ENCODE data around the gene TMOD1.
"Not testable (repeated sequence)": the region's sequence is repeated elsewhere in the genome, so short reads cannot be mapped to it uniquely, and the experiment has no call there.

TMOD1 gene

GRCh38 chr9:97600531-97601227 lies 99.2 kb downstream of the TMOD1 start:
- Mint-ChIP-seq H3K36me3 (peaks cover 8% of the 10 kb centered on the region), H3K4me3 (no peak overlapping the region), H3K27ac (peak overlapping the region; percentile 18), H3K9me3 (no peaks in the 10 kb centered on the region), H3K27me3 (no peaks in the 10 kb centered on the region), H3K4me1 (peaks cover 5% of the 10 kb centered on the region)

- Mint-ChIP-seq H3K27ac (no peak overlapping the region), H3K27me3 (no peaks in the 10 kb centered on the region), H3K36me3 (peaks cover 9% of the 10 kb centered on the region), H3K4me3 (no peak overlapping the region), H3K4me1 (peaks cover 5% of the 10 kb centered on the region), H3K9me3 (no peaks in the 10 kb centered on the region)
These were observed 99.9 kb downstream of the TMOD1 start for GRCh38 chr9:97601228-97601898.

- H3K9me3 Mint-ChIP-seq = no peaks in the 10 kb centered on the region
- peaks cover 9% of the 10 kb centered on the region for H3K36me3 Mint-ChIP-seq
- no peaks in the 10 kb centered on the region for H3K27me3 Mint-ChIP-seq
- peak overlapping the region; percentile 35 for H3K27ac Mint-ChIP-seq
- H3K4me1 Mint-ChIP-seq = peaks cover 5% of the 10 kb centered on the region
- H3K4me3 Mint-ChIP-seq = no peak overlapping the region
These were observed 101.0 kb downstream of the TMOD1 start for GRCh38 chr9:97602430-97602829.

- H3K4me1 Mint-ChIP-seq = no peaks in the 10 kb centered on the region
- H3K4me3 Mint-ChIP-seq = no peak overlapping the region
- H3K27me3 Mint-ChIP-seq = no peaks in the 10 kb centered on the region
- peaks cover 9% of the 10 kb centered on the region for H3K36me3 Mint-ChIP-seq
- H3K27ac Mint-ChIP-seq = no peak overlapping the region
- H3K9me3 Mint-ChIP-seq = no peaks in the 10 kb centered on the region
These were observed 103.6 kb downstream of the TMOD1 start for GRCh38 chr9:97604901-97605645.

GRCh38 chr9:97615439-97616072 lies 114.1 kb downstream of the TMOD1 start:
- Mint-ChIP-seq H3K9me3 (no peaks in the 10 kb centered on the region), H3K4me3 (no peak overlapping the region), H3K27ac (no peak overlapping the region), H3K36me3 (peaks cover 5% of the 10 kb centered on the region), H3K4me1 (peaks cover 12% of the 10 kb centered on the region), H3K27me3 (no peaks in the 10 kb centered on the region)

- H3K9me3 Mint-ChIP-seq = no peaks in the 10 kb centered on the region
- no peak overlapping the region for H3K4me3 Mint-ChIP-seq
- peak overlapping the region; percentile 47 for H3K27ac Mint-ChIP-seq
- H3K27me3 Mint-ChIP-seq = no peaks in the 10 kb centered on the region
- H3K36me3 Mint-ChIP-seq = peaks cover 8% of the 10 kb centered on the region
- peaks cover 12% of the 10 kb centered on the region for H3K4me1 Mint-ChIP-seq
These were observed 116.5 kb downstream of the TMOD1 start for GRCh38 chr9:97617939-97618416.

DNA sequence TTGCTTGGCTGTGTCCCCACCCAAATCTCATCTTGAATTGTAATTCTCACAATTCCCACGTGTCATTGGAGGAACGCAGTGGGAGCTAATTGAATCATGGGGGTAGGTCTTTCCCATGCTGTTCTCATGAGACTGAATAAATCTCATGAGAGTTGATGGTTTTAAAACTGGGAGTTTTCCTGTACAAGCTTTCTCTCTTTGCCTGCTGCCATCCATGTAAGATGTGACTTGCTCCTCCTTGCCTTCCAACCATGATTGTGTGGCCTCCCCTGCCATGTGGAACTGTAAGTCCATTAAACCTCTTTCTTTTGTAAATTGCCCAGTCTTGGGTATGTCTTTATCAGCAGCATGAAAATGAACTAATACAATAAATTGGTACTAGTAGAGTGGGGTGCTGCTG lies 118.6 kb downstream of the TMOD1 start:
- H3K9me3 Mint-ChIP-seq, H3K4me3 Mint-ChIP-seq, H3K27ac Mint-ChIP-seq, H3K27me3 Mint-ChIP-seq: not testable (repeated sequence)
- peaks cover 12% of the 10 kb centered on the region for H3K4me1 Mint-ChIP-seq
- H3K36me3 Mint-ChIP-seq = peaks cover 11% of the 10 kb centered on the region

DNA sequence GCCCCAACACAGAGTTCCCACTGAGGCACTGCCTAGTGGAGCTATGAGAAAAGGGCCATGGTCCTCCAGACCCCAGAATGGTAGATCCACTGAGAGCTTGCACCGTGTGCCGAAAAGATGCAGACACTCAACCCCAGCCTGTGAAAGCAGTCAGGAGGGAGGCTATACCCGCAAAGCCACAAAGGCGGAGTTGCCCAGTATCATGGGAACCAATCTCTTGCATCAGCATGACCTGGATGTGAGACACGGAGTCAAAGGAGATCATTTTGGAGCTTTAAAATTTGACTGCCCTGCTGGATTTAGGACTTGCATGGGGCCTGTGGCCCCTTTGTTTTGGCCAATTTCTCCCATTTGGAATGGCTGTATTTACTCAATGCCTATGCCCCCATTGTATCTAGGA lies 121.0 kb downstream of the TMOD1 start:
- not testable (repeated sequence) for H3K9me3 Mint-ChIP-seq, H3K4me3 Mint-ChIP-seq, H3K27me3 Mint-ChIP-seq, H3K27ac Mint-ChIP-seq
- Mint-ChIP-seq H3K4me1 (peaks cover 15% of the 10 kb centered on the region), H3K36me3 (peaks cover 15% of the 10 kb centered on the region)

DNA sequence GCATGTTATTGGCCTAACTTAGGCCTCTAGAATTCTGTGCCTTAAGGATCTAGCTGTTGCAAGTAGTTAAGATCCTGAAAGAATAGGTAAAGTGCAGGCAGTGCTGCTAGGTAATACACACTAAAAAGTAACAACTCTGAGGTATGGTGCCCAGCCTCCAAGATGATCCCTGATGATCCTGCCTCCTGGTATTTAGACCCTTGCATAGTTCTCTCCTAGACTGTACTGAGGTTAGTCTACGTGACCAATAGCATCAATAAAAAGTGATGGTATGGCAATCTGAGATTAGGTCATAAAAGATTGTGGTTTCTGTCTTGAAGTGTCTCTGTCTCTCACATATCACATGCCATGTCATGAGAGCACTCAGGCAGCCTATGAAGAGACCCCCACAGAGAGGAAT lies 122.5 kb downstream of the TMOD1 start:
- Mint-ChIP-seq H3K4me1 (peaks cover 14% of the 10 kb centered on the region), H3K36me3 (peaks cover 15% of the 10 kb centered on the region), H3K27ac (no peak overlapping the region), H3K4me3 (no peak overlapping the region), H3K9me3 (no peaks in the 10 kb centered on the region), H3K27me3 (no peaks in the 10 kb centered on the region)

DNA sequence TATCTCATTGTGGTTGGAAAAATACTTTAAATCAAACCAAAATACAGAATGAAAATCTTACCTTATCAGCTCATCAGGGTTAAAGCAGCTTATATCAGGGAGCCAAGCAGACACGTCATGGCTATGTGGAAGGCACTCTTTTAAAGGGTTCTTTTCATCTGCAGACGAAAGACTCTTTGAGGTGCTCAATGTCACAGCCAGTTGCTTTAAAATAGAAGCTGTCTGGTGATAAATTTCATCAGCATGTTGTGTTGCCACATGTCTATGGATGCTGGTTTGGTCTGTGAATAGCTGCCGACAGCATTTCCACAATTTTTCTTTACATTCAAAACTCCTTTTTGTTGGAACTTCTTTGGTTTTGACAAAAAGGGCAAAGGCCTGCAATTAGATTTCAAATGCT lies 124.2 kb downstream of the TMOD1 start:
- no peaks in the 10 kb centered on the region for H3K9me3 Mint-ChIP-seq
- no peak overlapping the region for H3K27ac Mint-ChIP-seq
- H3K27me3 Mint-ChIP-seq = no peaks in the 10 kb centered on the region
- H3K4me1 Mint-ChIP-seq = peaks cover 26% of the 10 kb centered on the region
- H3K4me3 Mint-ChIP-seq = no peak overlapping the region
- peaks cover 15% of the 10 kb centered on the region for H3K36me3 Mint-ChIP-seq

DNA sequence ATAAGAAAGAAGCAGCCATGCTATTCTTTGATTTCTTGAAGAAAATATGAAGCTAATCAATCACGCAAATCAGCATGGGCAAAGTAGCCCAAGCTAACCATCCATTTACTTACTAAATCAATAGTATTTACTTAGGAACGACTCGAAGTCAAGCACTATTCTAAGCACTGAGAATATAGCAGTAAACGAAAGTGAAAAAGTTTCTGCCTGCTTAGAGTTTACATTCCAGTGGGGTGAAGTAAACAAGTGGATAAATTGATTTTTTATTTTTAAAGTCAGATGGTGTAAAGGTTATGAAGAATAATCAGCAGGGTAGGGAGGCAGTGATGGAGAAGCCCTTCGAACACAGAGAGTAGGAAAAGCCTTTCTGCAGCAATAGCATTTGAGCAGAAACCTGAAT lies 126.2 kb downstream of the TMOD1 start:
- peaks cover 31% of the 10 kb centered on the region for H3K4me1 Mint-ChIP-seq
- no peak overlapping the region for H3K27ac Mint-ChIP-seq
- no peak overlapping the region for H3K4me3 Mint-ChIP-seq
- H3K27me3 Mint-ChIP-seq = no peaks in the 10 kb centered on the region
- peaks cover 9% of the 10 kb centered on the region for H3K36me3 Mint-ChIP-seq
- H3K9me3 Mint-ChIP-seq = no peaks in the 10 kb centered on the region

DNA sequence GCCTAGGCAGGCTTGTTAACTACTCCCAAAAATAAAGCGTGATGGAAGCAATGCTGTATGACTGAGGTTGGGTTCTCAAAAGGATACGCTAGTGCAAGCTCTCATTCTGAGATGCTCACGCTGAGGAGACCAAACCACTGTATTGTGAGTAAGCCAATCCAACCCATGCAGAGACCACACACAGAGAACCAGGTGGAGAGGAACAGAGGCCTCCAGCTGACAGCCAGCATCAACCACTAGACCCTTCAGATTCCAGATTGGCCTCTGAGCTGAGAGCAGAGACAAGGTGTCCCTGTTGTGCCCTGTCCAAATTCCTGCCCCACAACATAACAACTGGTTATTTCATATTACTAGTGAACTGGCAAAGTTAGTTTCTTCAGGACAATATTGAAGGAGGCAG lies 127.2 kb downstream of the TMOD1 start:
- peaks cover 9% of the 10 kb centered on the region for H3K36me3 Mint-ChIP-seq
- H3K4me1 Mint-ChIP-seq = peaks cover 31% of the 10 kb centered on the region
- no peak overlapping the region for H3K4me3 Mint-ChIP-seq
- H3K9me3 Mint-ChIP-seq = no peaks in the 10 kb centered on the region
- H3K27me3 Mint-ChIP-seq = no peaks in the 10 kb centered on the region
- H3K27ac Mint-ChIP-seq = no peak overlapping the region

DNA sequence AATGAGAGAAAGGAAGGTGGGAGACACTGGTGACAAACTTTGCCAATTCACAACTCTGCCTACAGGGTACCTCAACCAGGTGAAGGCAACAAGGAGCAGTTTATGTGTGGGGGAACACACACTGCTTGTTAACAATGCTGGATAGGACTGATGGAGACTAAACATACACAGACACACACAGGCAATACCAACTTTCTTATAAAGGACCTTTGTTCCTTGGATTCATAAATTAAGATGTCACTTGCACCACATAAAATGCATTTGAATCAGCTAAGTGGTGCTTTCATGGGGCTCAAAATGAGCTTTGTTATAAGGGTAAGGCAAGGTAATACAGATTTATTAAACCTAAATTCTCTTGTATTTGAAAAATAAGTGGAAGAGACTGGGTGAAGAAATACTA lies 127.7 kb downstream of the TMOD1 start:
- Mint-ChIP-seq H3K9me3 (no peaks in the 10 kb centered on the region), H3K4me1 (peaks cover 32% of the 10 kb centered on the region), H3K36me3 (peaks cover 8% of the 10 kb centered on the region), H3K4me3 (no peak overlapping the region), H3K27ac (no peak overlapping the region), H3K27me3 (no peaks in the 10 kb centered on the region)

- peaks cover 10% of the 10 kb centered on the region for H3K36me3 Mint-ChIP-seq
These were observed 129.1 kb downstream of the TMOD1 start for GRCh38 chr9:97630591-97630990.

GRCh38 chr9:97632248-97632984 lies 130.9 kb downstream of the TMOD1 start:
- Mint-ChIP-seq H3K27me3 (no peaks in the 10 kb centered on the region), H3K4me1 (peaks cover 50% of the 10 kb centered on the region)

More at GRCh38 chr9:97630591-97630990, 129.1 kb downstream of the TMOD1 start:
- H3K4me1 Mint-ChIP-seq = peaks cover 43% of the 10 kb centered on the region
- H3K27ac Mint-ChIP-seq = peak overlapping the region; percentile 61
- no peaks in the 10 kb centered on the region for H3K9me3 Mint-ChIP-seq
- no peak overlapping the region for H3K4me3 Mint-ChIP-seq
- H3K27me3 Mint-ChIP-seq = no peaks in the 10 kb centered on the region

More at GRCh38 chr9:97632248-97632984, 130.9 kb downstream of the TMOD1 start:
- Mint-ChIP-seq H3K4me3 (peak overlapping the region; percentile 96), H3K9me3 (no peaks in the 10 kb centered on the region), H3K36me3 (peaks cover 9% of the 10 kb centered on the region), H3K27ac (peak overlapping the region; percentile 100)
